GM12891 (cell line): ENCODE measurements around the gene PANX2.

Experiments
- PAX5 ChIP-seq: IDR thresholded peaks from 2 replicates; pipeline ENCODE4 v1.6.1; 2011; ENCODE audit warnings: low read length, moderate library complexity, mild to moderate bottlenecking; ENCODE audit not compliant: insufficient read depth, severe bottlenecking
- POLR2A ChIP-seq: IDR thresholded peaks from 2 replicates; pipeline ENCODE4 v1.6.1; 2011; ENCODE audit warnings: low read depth, low read length, control low read depth
- POLR2AphosphoS5 ChIP-seq: IDR thresholded peaks from 2 replicates; pipeline ENCODE4 v1.6.1; 2011; ENCODE audit warnings: low read depth, low read length, control low read depth
- POU2F2 ChIP-seq: IDR thresholded peaks from 2 replicates; pipeline ENCODE4 v1.6.1; 2011; ENCODE audit warnings: low read depth, mild to moderate bottlenecking, control low read depth, low read length, moderate library complexity
- SPI1 ChIP-seq: IDR thresholded peaks from 2 replicates; pipeline ENCODE4 v1.6.1; 2011; ENCODE audit warnings: low read depth, low read length, control low read depth
- TAF1 ChIP-seq: IDR thresholded peaks from 2 replicates; pipeline ENCODE4 v1.6.1; 2011; ENCODE audit warnings: low read depth, low read length, control low read depth

- no peak for TF ChIP-seq POLR2AphosphoS5
- no peak for TF ChIP-seq POLR2A
- no peak for TF ChIP-seq SPI1
- TF ChIP-seq POU2F2, result no peak
- TF ChIP-seq PAX5, result no peak
- no peak for TF ChIP-seq TAF1
Measured at GRCh38 chr22:50138041-50138440, 32.5 kb upstream of the PANX2 start.
